K562 (cell line): ENCODE measurements around the gene PNRC2. TPM values are rescaled to one million over a fixed set of nuclear protein-coding genes. Genes with fewer than 3 reads are reported as not detected.

Experiments used
- ATAC-seq: fragments of 200-7000 bp; cut with Tn5 transposase; 3 replicates; pipeline ENCODE4 v1.9.1; 2020; ENCODE audit warnings: moderate library complexity
- BruUV-seq: library from RNA; stranded (reverse); fragments of 400-500 nt; replicated peaks from 2 replicates; lab custom pipeline; 2021; lab: Mats Ljungman, UMichigan
- CTCF ChIA-PET: fragments of 300-600 bp; formaldehyde crosslinking; extraction: SDS; loops from one replicate; lab custom pipeline; 2021; ENCODE audit warnings: low intra/inter-chr PET ratio; lab: Yijun Ruan, JAX
- POLR2A ChIA-PET: fragments of 300-600, 350-650 bp; sonication (Branson Sonifier 250); formaldehyde crosslinking; extraction: SDS; loops from one replicate; lab custom pipeline; 2021; ENCODE audit warnings: antibody characterized with exemption, inconsistent platforms; lab: Yijun Ruan, JAX
- DNase-seq, 4 experiments: peaks; one replicate each; pipeline versions ENCODE4 v3.0.0 to v3.0.0-alpha.2; 2011 to 2018; ENCODE audit warnings: low spot score in 3 of 4, mixed read lengths in 3 of 4; ENCODE audit errors: extremely low read depth in 1 of 4
- FAIRE-seq: peaks from 2 replicates; lab custom pipeline; 2011; peaks lifted over from hg19 to GRCh38; lab: Jason Lieb, UNC
- H2AFZ ChIP-seq: 2 replicates; pipeline ENCODE4 v1.6.0; 2011; ENCODE audit warnings: low read depth, low read length, control low read depth, inconsistent platforms
- H3K27ac ChIP-seq: fragments of 200-600 bp; 3 replicates; pipeline ENCODE4 v1.8.0; 2011; ENCODE audit warnings: low read depth, mild to moderate bottlenecking, control low read depth, inconsistent platforms, low read length, moderate library complexity, mixed read lengths; ENCODE audit errors: extremely low read depth
- H3K27me3 ChIP-seq, 2 experiments: fragments of 300-600 bp in 1 of 2; 2 replicates in 1 of 2; 3 replicates in 1 of 2; pipeline versions ENCODE4 v1.6.0 to v1.8.0; 2011; ENCODE audit warnings: inconsistent platforms in 2 of 2, low read length in 2 of 2, mild to moderate bottlenecking in 1 of 2, mixed read lengths in 1 of 2, moderate library complexity in 1 of 2; ENCODE audit not compliant: control insufficient read depth in 2 of 2, insufficient read depth in 2 of 2
- H3K36me3 ChIP-seq: fragments of 300-600 bp; 3 replicates; pipeline ENCODE4 v1.8.0; 2011; ENCODE audit warnings: mild to moderate bottlenecking, low read length, inconsistent platforms; ENCODE audit not compliant: control insufficient read depth, insufficient read depth
- H3K4me1 ChIP-seq, 2 experiments: fragments of 200-600 bp in 1 of 2; replicated peaks in 1 of 2; 2 replicates in 1 of 2; 3 replicates in 1 of 2; pipeline versions ENCODE4 v1.5.1 to v1.8.0; 2011; ENCODE audit warnings: inconsistent platforms in 2 of 2, low read length in 2 of 2, mild to moderate bottlenecking in 1 of 2, mixed read lengths in 1 of 2, moderate library complexity in 1 of 2; ENCODE audit not compliant: control insufficient read depth in 2 of 2, insufficient read depth in 2 of 2
- H3K4me2 ChIP-seq: 2 replicates; pipeline ENCODE4 v1.6.1; 2011; ENCODE audit warnings: low read length, control low read depth, inconsistent platforms, mixed read lengths; ENCODE audit not compliant: insufficient read depth
- H3K4me3 ChIP-seq: fragments of 200-600 bp; sonication (generic), shearing (Covaris generic); 2 replicates; pipeline ENCODE4 v1.5.1; 2016; ENCODE audit warnings: control low read depth, inconsistent platforms
- H3K79me2 ChIP-seq: fragments of 200-600 bp; 3 replicates; pipeline ENCODE4 v1.8.0; 2011; ENCODE audit warnings: low read length, inconsistent platforms; ENCODE audit not compliant: control insufficient read depth, insufficient read depth
- H3K9ac ChIP-seq, 2 experiments: 2 replicates each; pipeline versions ENCODE4 v1.6.0 to v1.6.1; 2011; ENCODE audit warnings: low read depth in 2 of 2, low read length in 2 of 2, control low read depth in 1 of 2, inconsistent platforms in 1 of 2, mild to moderate bottlenecking in 1 of 2, mixed read lengths in 1 of 2; ENCODE audit not compliant: insufficient read depth in 1 of 2
- H3K9me1 ChIP-seq: one replicate; pipeline ENCODE4 v1.6.0; 2011; ENCODE audit warnings: inconsistent platforms, mild to moderate bottlenecking, low read length, moderate library complexity; ENCODE audit not compliant: control insufficient read depth, insufficient read depth
- H3K9me3 ChIP-seq: replicated peaks from 2 replicates; pipeline ENCODE4 v1.5.1; 2011; ENCODE audit warnings: low read depth, low read length, inconsistent platforms; ENCODE audit not compliant: control insufficient read depth, insufficient read depth
- H4K20me1 ChIP-seq: replicated peaks from 2 replicates; pipeline ENCODE4 v1.6.1; 2011; ENCODE audit warnings: low read length, inconsistent platforms, mixed read lengths; ENCODE audit not compliant: control insufficient read depth, insufficient read depth
- ADNP ChIP-seq: fragments of 200-800 bp; sonication (Bioruptor generic); IDR thresholded peaks from 2 replicates; pipeline ENCODE4 v1.6.1; 2016; ENCODE audit warnings: missing genetic modification characterization, missing compliant biosample characterization
- CBX3 ChIP-seq, 2 experiments: IDR thresholded peaks; 1 replicate in 1 of 2; 2 replicates in 1 of 2; pipeline ENCODE4 v1.6.1; 2012; ENCODE audit warnings: inconsistent platforms in 2 of 2, low read length in 2 of 2, borderline replicate concordance in 1 of 2, control low read depth in 1 of 2
- CBX5 ChIP-seq: IDR thresholded peaks from 2 replicates; pipeline ENCODE4 v1.6.1; 2014; ENCODE audit warnings: low read depth, borderline replicate concordance
- CHD4 ChIP-seq: fragments of 200-600 bp; sonication (generic); IDR thresholded peaks from 3 replicates; pipeline ENCODE4 v1.6.1; 2012; ENCODE audit warnings: low read depth, mild to moderate bottlenecking, mixed read lengths, low read length, inconsistent platforms; ENCODE audit not compliant: insufficient read depth, insufficient replicate concordance, poor library complexity, severe bottlenecking
- CTCF ChIP-seq, 3 experiments: IDR thresholded peaks in 2 of 3; conservative IDR thresholded peaks in 1 of 3; 2 replicates each; pipeline ENCODE4 v1.5.1; 2011 to 2012; ENCODE audit warnings: low read length in 3 of 3, mild to moderate bottlenecking in 3 of 3, control low read depth in 2 of 3, improper control_type of control experiment in 1 of 3, inconsistent platforms in 1 of 3, low read depth in 1 of 3, mixed read lengths in 1 of 3, moderate library complexity in 1 of 3; ENCODE audit not compliant: insufficient read depth in 2 of 3
- DEAF1 ChIP-seq: fragments of 450-650 bp; formaldehyde crosslinking; IDR thresholded peaks from 2 replicates; pipeline ENCODE4 v1.4.0; 2020; ENCODE audit warnings: mild to moderate bottlenecking, moderate library complexity
- ERF ChIP-seq: fragments of 450-650 bp; formaldehyde crosslinking; IDR thresholded peaks from 2 replicates; pipeline ENCODE4 v1.4.0; 2020; ENCODE audit warnings: mild to moderate bottlenecking, mixed read lengths
- EZH2 ChIP-seq: IDR thresholded peaks from 2 replicates; pipeline ENCODE4 v1.6.1; 2012; ENCODE audit warnings: low read depth, mild to moderate bottlenecking, inconsistent platforms, low read length, borderline replicate concordance
- FOXK1 ChIP-seq: sonication (generic); formaldehyde crosslinking; IDR thresholded peaks from 2 replicates; pipeline ENCODE4 v1.8.0; 2022; ENCODE audit warnings: missing genetic modification reagents, mild to moderate bottlenecking, borderline replicate concordance
- IFI16 ChIP-seq: fragments of 250-450 bp; sonication (Bioruptor Pico); IDR thresholded peaks from 2 replicates; pipeline ENCODE4 v2.1.2; 2022; ENCODE audit warnings: mild to moderate bottlenecking, inconsistent platforms
- MAZ ChIP-seq, 2 experiments: fragments of 450-650 bp in 1 of 2; sonication (generic) in 1 of 2; formaldehyde crosslinking; IDR thresholded peaks in 1 of 2; conservative IDR thresholded peaks in 1 of 2; 2 replicates each; pipeline versions ENCODE4 v1.4.0 to v1.5.0; 2020; ENCODE audit warnings: mild to moderate bottlenecking in 1 of 2, missing genetic modification reagents in 1 of 2
- POLR2AphosphoS2 ChIP-seq: IDR thresholded peaks from 2 replicates; pipeline ENCODE4 v1.6.1; 2012; ENCODE audit warnings: low read length, improper control_type of control experiment
- SMARCA4 ChIP-seq: fragments of 450-650 bp; IDR thresholded peaks from 2 replicates; pipeline ENCODE4 v1.6.1; 2016
- SNIP1 ChIP-seq: fragments of 450-650 bp; IDR thresholded peaks from 2 replicates; pipeline ENCODE4 v1.7.1; 2017; ENCODE audit warnings: low read depth, mild to moderate bottlenecking
- STAT5B ChIP-seq: fragments of 250-450 bp; sonication (Bioruptor Pico); IDR thresholded peaks from 2 replicates; pipeline ENCODE4 v1.8.0; 2021; ENCODE audit warnings: mild to moderate bottlenecking, inconsistent platforms
- ZNF311 ChIP-seq: fragments of 250-450 bp; sonication (Bioruptor Pico); IDR thresholded peaks from 2 replicates; pipeline ENCODE4 v1.4.0; 2020; ENCODE audit warnings: mild to moderate bottlenecking, moderate library complexity
- WGBS: fragments of 100-300 bp; shearing (Covaris generic); methylation state at CpG from one replicate; pipeline ENCODE4 v1.1.6; 2016; ENCODE audit warnings: low coverage, mixed read lengths; ENCODE audit not compliant: insufficient coverage; ENCODE audit errors: missing lambda C conversion rate; 5-methylcytosine and 5-hydroxymethylcytosine counted together
- in situ Hi-C: fragments of 300-500 bp; cut with MboI; formaldehyde crosslinking; loops from 4 replicates; pipeline ENCODE4 v1.15.0; 2018; ENCODE audit warnings: inconsistent platforms, mixed read lengths
- intact Hi-C: fragments of 100-400 bp; cut with micrococcal nuclease; formaldehyde crosslinking; loops from 2 replicates; pipeline ENCODE4 v1.14.2; 2022
- polyA plus RNA-seq, 8 experiments: library from polyadenylated mRNA; depleted of rRNA in 4 of 8; stranded (reverse) in 5 of 8; unstranded in 3 of 8; fragments of >200 nt; fragmentation: Nextera tagmentation in 2 of 8; fragmentation: Illumina TruSeq in 1 of 8; extraction: Ambion mirVana in 2 of 8; extraction: Trizol in 1 of 8; gene quantifications; 2 replicates each; pipeline versions ENCODE4 v1.2.1 to v1.2.3, GENCODE V29; 2011 to 2014; ENCODE audit warnings: inconsistent platforms in 1 of 8, missing spikeins in 1 of 8
- total RNA-seq, 7 experiments: library from RNA; depleted of rRNA in 6 of 7; stranded (reverse); fragments of >200 nt in 6 of 7; fragmentation: Illumina TruSeq in 2 of 7; extraction: Trizol in 2 of 7; gene quantifications; 2 replicates each; pipeline versions ENCODE4 v1.2.1 to v1.2.3, GENCODE V29; 2011 to 2021; ENCODE audit warnings: low replicate concordance in 1 of 7

PNRC2 gene
- total and polyA plus RNA-seq, 9 of the 15 experiments (the other 6 are each of a cell fraction or from before 2014, with no cell fraction given): 127 to 303 (median 203) TPM

GRCh38 chr1:23916209-23917131 lies 43.2 kb upstream of the PNRC2 start:
- Histone ChIP-seq H3K79me2 (no peaks in the 10 kb centered on the region), H3K27ac (peak overlapping the region; percentile 9; the same call in 1 of the 3 replicates), H3K9me1 (no peaks in the 10 kb centered on the region), H3K4me3 (no peak overlapping the region), H3K36me3 (no peaks in the 10 kb centered on the region), H3K4me2 (peak overlapping the region; percentile 5; the same call in 1 of the 2 replicates), H3K9ac (peak overlapping the region in 1 of 2 experiments; percentile 27; a peak in 1 of 4 replicates), H4K20me1 (no peaks in the 10 kb centered on the region), H3K9me3 (no peaks in the 10 kb centered on the region), H2AFZ (peak overlapping the region; percentile 84), H3K4me1 (peaks cover 30 to 48% of the 10 kb centered on the region in 2 experiments), H3K27me3 (no peaks in the 10 kb centered on the region)
- intact Hi-C loops (loop anchor here (1.0 to 5.0 kb wide), 4 partner anchors 49 to 372 kb away; partner anchors contain the start of gene FUCA1), in situ Hi-C loops (no loop called here)
- FAIRE-seq (peak; percentile 84), DNase-seq (peak; percentile 84 to 90 (median 86)), ATAC-seq (peak; percentile 93)
- ChIA-PET POLR2A (interaction anchor here (0.5 to 1.8 kb wide), 11 partner anchors 15 to 426 kb away, joined by 3 to 5 read pairs (median 4); partner anchors contain the start of genes PITHD1 and RPL11), CTCF (interaction anchor here (0.6 to 2.3 kb wide), 8 partner anchors 20 to 1843 kb away, joined by 3 to 22 read pairs (median 5); no protein-coding TSS in a partner anchor)
- no TSS peak for BruUV-seq
- WGBS: 27% methylated on average over 12 of the region's 12 CpGs
- TF ChIP-seq CBX5 (no peak), CBX3 (IDR thresholded peaks at IDR 0.05; ENCODE audit: borderline replicate concordance in 1 of 2, low read length in 2 of 2) (peak in 1 of 2 experiments; percentile 43; a peak in 1 of 3 replicates), IFI16 (CRISPR knock-in tag) (no peak), DEAF1 (CRISPR knock-in tag) (peak; percentile 88), STAT5B (CRISPR knock-in tag) (no peak), MAZ (CRISPR knock-in tag; conservative IDR thresholded peaks at IDR 0.05 in 1 of 2, IDR thresholded peaks at IDR 0.05 in 1 of 2) (0 out of 4 replicates have a peak, but pooled peaks have one; percentile 14 to 27), ADNP (tag) (peak; percentile 81), FOXK1 (CRISPR knock-in tag) (peak; percentile 68; the same call in 1 of the 2 replicates), ERF (CRISPR knock-in tag) (no peak), EZH2 (no peak), SNIP1 (no peak), CTCF (IDR thresholded peaks at IDR 0.05 in 2 of 3, conservative IDR thresholded peaks at IDR 0.05 in 1 of 3; ENCODE audit: insufficient read depth in 2 of 3, low read depth in 1 of 3, low read length in 3 of 3) (peak; percentile 90 to 96 (median 95)), SMARCA4 (no peak; the same call in 1 of the 2 replicates), ZNF311 (CRISPR knock-in tag) (no peak), CHD4 (no peak), POLR2AphosphoS2 (no peak)
